CD4-positive, CD25-positive, alpha-beta regulatory T cell (primary cell): ENCODE results near the gene FNDC5. TPM values are rescaled to one million over a fixed set of nuclear protein-coding genes. Genes with fewer than 3 reads are reported as not detected.

ENCODE experiments used
- ATAC-seq, 2 donors: fragments of 150-1000 bp; cut with Tn5 transposase; one replicate each; pipeline ENCODE4 v1.10.0; 2021; ENCODE audit warnings: low read depth in 2 of 2, moderate number of reproducible peaks in 2 of 2, moderate library complexity in 1 of 2
- DNase-seq, 3 donors: peaks; one replicate each; pipeline versions ENCODE4 v3.0.0 to v3.0.0-alpha.2; 2012 to 2022; ENCODE audit warnings: mixed read lengths in 1 of 3
- H3K27ac ChIP-seq: one replicate; pipeline ENCODE4 v1.7.0; 2013; ENCODE audit warnings: mild to moderate bottlenecking, low read length; ENCODE audit not compliant: insufficient read depth, poor library complexity, severe bottlenecking
- H3K27me3 ChIP-seq: one replicate; pipeline ENCODE4 v1.7.0; 2013; ENCODE audit warnings: low read length; ENCODE audit not compliant: control insufficient read depth, insufficient read depth
- H3K36me3 ChIP-seq: one replicate; pipeline ENCODE4 v1.7.0; 2013; ENCODE audit warnings: mild to moderate bottlenecking, low read length, moderate library complexity; ENCODE audit not compliant: control insufficient read depth, insufficient read depth
- H3K4me1 ChIP-seq: 2 replicates; pipeline ENCODE4 v1.7.0; 2013; ENCODE audit warnings: mild to moderate bottlenecking, low read length; ENCODE audit not compliant: insufficient read depth, control insufficient read depth, poor library complexity, severe bottlenecking
- H3K4me3 ChIP-seq: one replicate; pipeline ENCODE4 v1.7.0; 2013; ENCODE audit warnings: low read depth, mild to moderate bottlenecking, low read length, moderate library complexity
- H3K9me3 ChIP-seq, 2 experiments: 1 replicate in 1 of 2; 2 replicates in 1 of 2; pipeline ENCODE4 v1.7.0; 2013; ENCODE audit warnings: low read length in 2 of 2, mild to moderate bottlenecking in 1 of 2, moderate library complexity in 1 of 2; ENCODE audit not compliant: control insufficient read depth in 2 of 2
- H3K27ac Mint-ChIP-seq, 3 donors: one replicate each; pipeline ENCODE4 v1.8.0; 2020 to 2022; ENCODE audit warnings: mild to moderate bottlenecking in 3 of 3, mixed read lengths in 3 of 3, moderate library complexity in 2 of 3
- H3K27me3 Mint-ChIP-seq: one replicate; pipeline ENCODE4 v1.8.0; 2022; ENCODE audit warnings: mild to moderate bottlenecking, mixed read lengths
- H3K36me3 Mint-ChIP-seq: one replicate; pipeline ENCODE4 v1.8.0; 2020; ENCODE audit warnings: mixed read lengths
- H3K4me1 Mint-ChIP-seq, 4 donors: one replicate each; pipeline ENCODE4 v1.8.0; 2020 to 2022; ENCODE audit warnings: mixed read lengths in 4 of 4, mild to moderate bottlenecking in 1 of 4
- H3K4me3 Mint-ChIP-seq, 4 donors: one replicate each; pipeline ENCODE4 v1.8.0; 2020 to 2022; ENCODE audit warnings: mild to moderate bottlenecking in 4 of 4, mixed read lengths in 4 of 4, moderate library complexity in 3 of 4
- H3K9me3 Mint-ChIP-seq, 7 donors: one replicate each; pipeline ENCODE4 v1.8.0; 2020 to 2022; ENCODE audit warnings: mixed read lengths in 7 of 7, mild to moderate bottlenecking in 3 of 7, moderate library complexity in 2 of 7
- polyA plus RNA-seq, 4 donors: library from polyadenylated mRNA; unstranded; fragments of 300-500 nt; fragmentation: Illumina TruSeq; gene quantifications; one replicate each; pipeline ENCODE4 v1.2.3, GENCODE V29; 2021
- total RNA-seq: library from RNA; stranded (reverse); gene quantifications from one replicate; pipeline ENCODE4 v1.2.3, GENCODE V29; 2022

The FNDC5 gene
- total and polyA plus RNA-seq, 5 donors from 2014 or later: not detected

GRCh38 chr1:32869923-32870614 is 643 bp downstream of the FNDC5 start:
- H3K27ac ChIP-seq: no peak overlapping the region
- H3K4me3 ChIP-seq: no peak overlapping the region
- Mint-ChIP-seq H3K27ac (no peak overlapping the region), H3K36me3 (peaks cover 24% of the 10 kb centered on the region), H3K27me3 (peaks cover 43% of the 10 kb centered on the region), H3K4me3 (peak overlapping the region in 3 of 4 donors; percentile 23 to 80 (median 76)), H3K9me3 (peaks cover 0 to 2% (median 0%) of the 10 kb centered on the region in 7 donors), H3K4me1 (peaks cover 0 to 27% (median 3%) of the 10 kb centered on the region in 4 donors)
- DNase-seq: no peak
- no peak for ATAC-seq
- no peaks in the 10 kb centered on the region for H3K36me3 ChIP-seq
- H3K9me3 ChIP-seq: no peaks in the 10 kb centered on the region
- peaks cover 14% of the 10 kb centered on the region for H3K27me3 ChIP-seq
- peaks cover 14% of the 10 kb centered on the region for H3K4me1 ChIP-seq

GRCh38 chr1:32868806-32869455 is 1.8 kb downstream of the FNDC5 start:
- ATAC-seq (no peak), DNase-seq (no peak)
- H3K27me3 Mint-ChIP-seq: peaks cover 34% of the 10 kb centered on the region

GRCh38 chr1:32868085-32868484 is 2.6 kb downstream of the FNDC5 start:
- Mint-ChIP-seq H3K4me3 (no peak overlapping the region), H3K27me3 (peaks cover 34% of the 10 kb centered on the region), H3K36me3 (peaks cover 29% of the 10 kb centered on the region), H3K9me3 (peaks cover 0 to 2% (median 0%) of the 10 kb centered on the region in 7 donors), H3K4me1 (peaks cover 0 to 25% (median 3%) of the 10 kb centered on the region in 4 donors), H3K27ac (no peak overlapping the region)
- Histone ChIP-seq H3K27me3 (peaks cover 8% of the 10 kb centered on the region), H3K4me3 (no peak overlapping the region), H3K27ac (no peak overlapping the region), H3K9me3 (no peaks in the 10 kb centered on the region), H3K4me1 (peaks cover 14% of the 10 kb centered on the region), H3K36me3 (peaks cover 3% of the 10 kb centered on the region)
- no peak for ATAC-seq
- DNase-seq: no peak

More at GRCh38 chr1:32868806-32869455, 1.8 kb downstream of the FNDC5 start:
- H3K4me3 ChIP-seq: no peak overlapping the region
- H3K9me3 Mint-ChIP-seq: peaks cover 0 to 2% (median 0%) of the 10 kb centered on the region in 7 donors
- peaks cover 0 to 25% (median 3%) of the 10 kb centered on the region in 4 donors for H3K4me1 Mint-ChIP-seq
- H3K36me3 Mint-ChIP-seq: peaks cover 29% of the 10 kb centered on the region
- peaks cover 8% of the 10 kb centered on the region for H3K27me3 ChIP-seq
- H3K27ac Mint-ChIP-seq: no peak overlapping the region
- H3K36me3 ChIP-seq: no peaks in the 10 kb centered on the region
- no peak overlapping the region for H3K27ac ChIP-seq
- H3K4me3 Mint-ChIP-seq: peak overlapping the region in 1 of 4 donors; percentile 80
- no peaks in the 10 kb centered on the region for H3K9me3 ChIP-seq
- H3K4me1 ChIP-seq: peaks cover 14% of the 10 kb centered on the region

GRCh38 chr1:32867671-32868070 is 3.0 kb downstream of the FNDC5 start:
- DNase-seq: no peak

GRCh38 chr1:32867151-32867550 is 3.6 kb downstream of the FNDC5 start:
- H3K27me3 ChIP-seq: peaks cover 8% of the 10 kb centered on the region
- H3K4me3 ChIP-seq: no peak overlapping the region
- H3K27ac Mint-ChIP-seq: peak overlapping the region in 1 of 3 donors; percentile 76
- H3K27me3 Mint-ChIP-seq: peaks cover 27% of the 10 kb centered on the region
- H3K4me3 Mint-ChIP-seq: peak overlapping the region in 1 of 4 donors; percentile 56
- H3K36me3 ChIP-seq: peaks cover 6% of the 10 kb centered on the region
- peaks cover 36% of the 10 kb centered on the region for H3K36me3 Mint-ChIP-seq
- H3K4me1 ChIP-seq: peaks cover 8% of the 10 kb centered on the region
- no peak for ATAC-seq
- H3K27ac ChIP-seq: no peak overlapping the region
- peaks cover 0 to 21% (median 3%) of the 10 kb centered on the region in 4 donors for H3K4me1 Mint-ChIP-seq
- no peaks in the 10 kb centered on the region for H3K9me3 ChIP-seq
- H3K9me3 Mint-ChIP-seq: peaks cover 0 to 2% (median 0%) of the 10 kb centered on the region in 7 donors
- no peak for DNase-seq

More at GRCh38 chr1:32867671-32868070, 3.0 kb downstream of the FNDC5 start:
- H3K4me3 ChIP-seq: no peak overlapping the region
- Mint-ChIP-seq H3K36me3 (peaks cover 32% of the 10 kb centered on the region), H3K4me1 (peaks cover 0 to 23% (median 3%) of the 10 kb centered on the region in 4 donors), H3K9me3 (peaks cover 0 to 2% (median 0%) of the 10 kb centered on the region in 7 donors), H3K4me3 (no peak overlapping the region), H3K27ac (no peak overlapping the region), H3K27me3 (peaks cover 31% of the 10 kb centered on the region)
- no peak for ATAC-seq
- H3K9me3 ChIP-seq: no peaks in the 10 kb centered on the region
- H3K4me1 ChIP-seq: peaks cover 12% of the 10 kb centered on the region
- no peak overlapping the region for H3K27ac ChIP-seq
- H3K27me3 ChIP-seq: peaks cover 8% of the 10 kb centered on the region
- H3K36me3 ChIP-seq: peaks cover 3% of the 10 kb centered on the region

DNA sequence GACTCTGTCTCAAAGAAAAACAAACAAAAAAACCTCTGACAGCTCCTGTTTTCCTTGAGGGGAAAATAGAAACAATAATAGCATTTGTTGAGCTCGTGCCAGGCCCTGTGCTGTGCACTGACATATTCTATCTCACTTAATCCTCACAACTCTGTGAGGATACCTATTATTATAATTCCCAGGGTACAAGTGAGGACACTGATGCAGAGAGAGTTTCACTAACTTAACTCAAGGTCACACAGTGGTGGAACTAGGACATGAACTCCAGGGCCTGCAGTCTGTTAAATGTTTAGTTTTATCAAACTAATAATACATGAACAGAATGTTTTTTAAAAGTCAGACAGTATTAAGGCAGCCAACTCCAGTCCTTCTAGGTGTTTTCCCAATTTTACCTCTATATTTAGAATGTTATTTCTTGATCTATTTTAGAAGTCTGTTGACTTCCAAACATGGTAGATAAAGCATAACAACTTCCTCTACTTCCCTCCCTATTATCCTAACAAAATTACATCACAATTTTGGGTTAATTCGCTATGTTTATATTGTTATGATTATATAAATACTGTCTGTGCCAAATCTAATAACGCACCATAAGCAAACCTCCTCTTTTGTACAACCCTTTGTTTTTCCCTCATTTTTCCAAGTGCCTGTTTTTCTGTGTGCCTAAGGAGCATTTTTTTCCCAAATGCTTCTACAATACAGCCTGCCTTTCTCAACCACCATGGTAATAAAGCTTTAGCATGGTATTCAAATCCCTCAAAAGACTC is 4.9 kb downstream of the FNDC5 start:
- peak overlapping the region in 1 of 3 donors; percentile 2 for H3K27ac Mint-ChIP-seq
- Histone ChIP-seq H3K9me3 (no peaks in the 10 kb centered on the region), H3K4me1 (peaks cover 3% of the 10 kb centered on the region), H3K4me3 (no peak overlapping the region), H3K27ac (no peak overlapping the region), H3K27me3 (peaks cover 2% of the 10 kb centered on the region), H3K36me3 (peaks cover 12% of the 10 kb centered on the region)
- H3K27me3 Mint-ChIP-seq: peaks cover 15% of the 10 kb centered on the region
- H3K9me3 Mint-ChIP-seq: peaks cover 0 to 2% (median 0%) of the 10 kb centered on the region in 7 donors
- ATAC-seq (no peak), DNase-seq (no peak)
- no peak overlapping the region for H3K4me3 Mint-ChIP-seq
- H3K36me3 Mint-ChIP-seq: peaks cover 43% of the 10 kb centered on the region
- H3K4me1 Mint-ChIP-seq: peaks cover 0 to 10% (median 2%) of the 10 kb centered on the region in 4 donors

DNA sequence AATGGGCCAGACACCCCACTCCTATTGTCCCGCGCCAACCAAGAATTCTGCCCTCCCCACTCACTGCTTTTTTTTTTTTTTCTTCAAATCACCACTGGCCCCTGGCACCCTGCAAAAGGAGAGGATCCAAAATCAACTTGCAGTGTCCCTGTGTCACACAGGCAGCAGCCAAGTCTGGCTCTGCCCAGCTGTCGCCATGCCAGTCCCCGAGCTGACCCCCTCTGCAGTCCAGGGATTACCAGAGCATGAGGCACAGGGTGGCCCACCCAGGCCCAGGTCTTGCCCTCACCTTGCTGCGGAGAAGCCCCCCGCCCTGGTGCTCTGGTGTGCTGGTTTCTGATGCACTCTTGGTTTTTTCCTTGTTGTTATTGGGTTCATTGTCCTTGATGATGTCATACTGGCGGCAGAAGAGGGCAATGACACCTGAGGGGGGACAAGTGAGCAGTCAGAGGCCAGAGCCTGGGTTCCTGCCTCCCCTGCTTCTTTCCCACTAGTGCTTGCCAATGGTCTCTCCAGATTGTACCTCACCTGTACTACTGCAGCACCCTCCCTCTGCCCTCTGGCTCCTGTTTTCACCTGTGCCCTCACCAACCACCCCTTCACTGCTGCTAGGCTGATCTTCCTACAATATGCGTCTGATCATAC is 6.2 kb downstream of the FNDC5 start:
- no peak overlapping the region for H3K27ac Mint-ChIP-seq
- no peak for DNase-seq
- peaks cover 46% of the 10 kb centered on the region for H3K36me3 Mint-ChIP-seq

More for the DNA sequence above, 6.2 kb downstream of the FNDC5 start:
- Mint-ChIP-seq H3K9me3 (no peaks in the 10 kb centered on the region), H3K4me3 (no peak overlapping the region), H3K27me3 (peaks cover 9% of the 10 kb centered on the region), H3K4me1 (peaks cover 0 to 3% (median 2%) of the 10 kb centered on the region in 4 donors)
- no peaks in the 10 kb centered on the region for H3K9me3 ChIP-seq
- no peak overlapping the region for H3K4me3 ChIP-seq
- H3K27ac ChIP-seq: no peak overlapping the region
- no peak for ATAC-seq
- H3K36me3 ChIP-seq: peaks cover 12% of the 10 kb centered on the region
- no peaks in the 10 kb centered on the region for H3K27me3 ChIP-seq
- no peaks in the 10 kb centered on the region for H3K4me1 ChIP-seq
